ENCODE results near the gene ENDOG. TPM values are rescaled to one million over a fixed set of nuclear protein-coding genes. Genes with fewer than 3 reads are reported as not detected.
"Not testable (repeated sequence)": the region's sequence is repeated elsewhere in the genome, so short reads cannot be mapped to it uniquely, and the experiment has no call there.

The ENDOG gene
- total and polyA plus RNA-seq, 11 donors = 34.8 to 105 (median 57.6) TPM

GRCh38 chr9:128858476-128858875 is 40.2 kb downstream of the ENDOG start:
- peaks cover 0 to 16% (median under 1%) of the 10 kb centered on the region in 12 donors for H3K4me1 ChIP-seq
- 93 to 98% (median 95%) methylated on average over 7 of the region's 7 CpGs for WGBS, 4 donors
- H3K36me3 ChIP-seq, H3K27me3 ChIP-seq, DNase-seq, H3K9me3 ChIP-seq, ATAC-seq, H3K4me3 ChIP-seq, H3K27ac ChIP-seq: not testable (repeated sequence)
- intact Hi-C loops (cut with DNase I) = loop anchor here in 3 of 10 donors (10.0 kb wide), 1 partner anchor 146 kb away; no protein-coding TSS in a partner anchor

- no peak overlapping the region for H3K27ac ChIP-seq
- no peak for TF ChIP-seq CTCF (IDR thresholded peaks at IDR 0.05)
- TF ChIP-seq POLR2A (IDR thresholded peaks at IDR 0.05) = no peak
- DNase-seq (no peak), ATAC-seq (no peak)
- H3K36me3 ChIP-seq = no peaks in the 10 kb centered on the region
- no peaks in the 10 kb centered on the region for H3K27me3 ChIP-seq
- intact Hi-C loops (cut with DNase I) = loop anchor here in 1 of 10 donors (5.0 kb wide), 1 partner anchor 166 kb away; the partner anchor contains the start of gene SH3GLB2
- 85 to 89% (median 86%) methylated on average over 5 of the region's 5 CpGs for WGBS, 4 donors
- H3K4me3 ChIP-seq = no peak overlapping the region
- H3K4me1 ChIP-seq = peaks cover 0 to 19% (median 3%) of the 10 kb centered on the region in 12 donors
- H3K9me3 ChIP-seq = no peaks in the 10 kb centered on the region
Measured at GRCh38 chr9:128860937-128861336, 42.6 kb downstream of the ENDOG start.

GRCh38 chr9:128861501-128861900 is 43.2 kb downstream of the ENDOG start:
- no peak overlapping the region for H3K4me3 ChIP-seq
- DNase-seq (no peak), ATAC-seq (peak in 1 of 4 donors; percentile 14)
- no peak overlapping the region for H3K27ac ChIP-seq
- intact Hi-C loops (cut with DNase I) = loop anchor here in 1 of 10 donors (5.0 kb wide), 1 partner anchor 166 kb away; the partner anchor contains the start of gene SH3GLB2
- TF ChIP-seq POLR2A (IDR thresholded peaks at IDR 0.05) = no peak
- TF ChIP-seq CTCF (IDR thresholded peaks at IDR 0.05) = no peak
- H3K9me3 ChIP-seq = no peaks in the 10 kb centered on the region
- H3K27me3 ChIP-seq = no peaks in the 10 kb centered on the region
- WGBS, 4 donors = 80 to 99% (median 89%) methylated on average over 5 to 6 of the region's 6 CpGs
- H3K36me3 ChIP-seq = no peaks in the 10 kb centered on the region
- peaks cover 0 to 19% (median 3%) of the 10 kb centered on the region in 12 donors for H3K4me1 ChIP-seq

- 68 to 92% (median 80%) methylated on average over 4 to 6 of the region's 6 CpGs for WGBS, 4 donors
- DNase-seq = no peak
Measured at GRCh38 chr9:128862401-128862851, 44.1 kb downstream of the ENDOG start.

More at GRCh38 chr9:128862401-128862851, 44.1 kb downstream of the ENDOG start:
- Histone ChIP-seq H3K9me3 (no peaks in the 10 kb centered on the region), H3K4me3 (no peak overlapping the region), H3K4me1 (peaks cover 0 to 19% (median 3%) of the 10 kb centered on the region in 12 donors), H3K27me3 (no peaks in the 10 kb centered on the region), H3K36me3 (no peaks in the 10 kb centered on the region), H3K27ac (peak overlapping the region in 1 of 12 donors; percentile 9)
- TF ChIP-seq POLR2A (IDR thresholded peaks at IDR 0.05) (no peak), CTCF (IDR thresholded peaks at IDR 0.05) (no peak)
- peak; percentile 35 to 68 (median 53) for ATAC-seq
- intact Hi-C loops (cut with DNase I) = loop anchor here in 7 of 10 donors (2.0 to 5.0 kb wide), 2 partner anchors 66 to 165 kb away; partner anchors contain the start of gene SH3GLB2 (in 1 of the 7)

All from heart left ventricle (tissue), 16 donors.